OCI-LY1 (cell line): ENCODE data around the gene GNG11.
A peak's percentile ranks its signal among the peaks of the same experiment; 100 is the strongest.

Source experiments
- H2AFZ ChIP-seq: fragments of 200-600 bp; sonication (generic), shearing (Covaris generic); 2 replicates; pipeline ENCODE4 v1.6.0; 2014; ENCODE audit warnings: antibody characterized with exemption, mild to moderate bottlenecking, low read length
- H3F3A ChIP-seq: fragments of 200-600 bp; sonication (generic), shearing (Covaris generic); 2 replicates; pipeline ENCODE4 v1.6.0; 2014; ENCODE audit warnings: mild to moderate bottlenecking, antibody characterized with exemption, low read length, moderate library complexity; ENCODE audit not compliant: insufficient read depth
- H3K27ac ChIP-seq: fragments of 200-600 bp; sonication (generic); 2 replicates; pipeline ENCODE4 v1.5.1; 2014; ENCODE audit warnings: low read length, mixed run types, mild to moderate bottlenecking, low read depth; ENCODE audit not compliant: poor library complexity, severe bottlenecking
- H3K27me3 ChIP-seq: fragments of 200-600 bp; sonication (generic); 2 replicates; pipeline ENCODE4 v1.6.0; 2014; ENCODE audit warnings: antibody characterized with exemption, mild to moderate bottlenecking, low read length, moderate library complexity; ENCODE audit not compliant: insufficient read depth
- H3K36me3 ChIP-seq: fragments of 200-600 bp; sonication (generic); 2 replicates; pipeline ENCODE4 v1.6.1; 2014; ENCODE audit warnings: mild to moderate bottlenecking, antibody characterized with exemption, low read length, moderate library complexity, mixed read lengths; ENCODE audit not compliant: insufficient read depth
- H3K4me1 ChIP-seq: fragments of 200-600 bp; sonication (generic); 2 replicates; pipeline ENCODE4 v1.5.1; 2014; ENCODE audit warnings: mild to moderate bottlenecking, low read length, moderate library complexity; ENCODE audit not compliant: insufficient read depth, severe bottlenecking
- H3K4me2 ChIP-seq: fragments of 200-600 bp; sonication (generic), shearing (Covaris generic); 2 replicates; pipeline ENCODE4 v1.6.1; 2014; ENCODE audit warnings: low read length
- H3K4me3 ChIP-seq: fragments of 200-600 bp; sonication (generic); 2 replicates; pipeline ENCODE4 v1.5.1; 2014; ENCODE audit warnings: low read length, low read depth, mild to moderate bottlenecking, mixed read lengths; ENCODE audit not compliant: poor library complexity, severe bottlenecking
- H3K79me2 ChIP-seq: fragments of 200-600 bp; shearing (Covaris generic); 2 replicates; pipeline ENCODE4 v1.6.1; 2016; ENCODE audit warnings: mixed run types, low read length, mixed read lengths; ENCODE audit not compliant: insufficient read depth
- H3K9ac ChIP-seq: fragments of 200-600 bp; sonication (generic), shearing (Covaris generic); 2 replicates; pipeline ENCODE4 v1.6.1; 2014; ENCODE audit warnings: mild to moderate bottlenecking, low read length, mixed read lengths
- H3K9me2 ChIP-seq: fragments of 200-600 bp; sonication (generic), shearing (Covaris generic); 2 replicates; pipeline ENCODE4 v1.6.1; 2014; ENCODE audit warnings: low read depth, mild to moderate bottlenecking, low read length, mixed read lengths
- H3K9me3 ChIP-seq: fragments of 200-600 bp; shearing (Covaris generic); 2 replicates; pipeline ENCODE4 v1.6.1; 2014; ENCODE audit warnings: low read length, mixed read lengths
- H4K20me1 ChIP-seq: fragments of 200-600 bp; sonication (generic), shearing (Covaris generic); 2 replicates; pipeline ENCODE4 v1.6.0; 2016; ENCODE audit warnings: mild to moderate bottlenecking, low read length; ENCODE audit not compliant: insufficient read depth
- CTCF ChIP-seq: fragments of 200-600 bp; sonication (generic), shearing (Covaris generic); IDR thresholded peaks from 2 replicates; pipeline ENCODE4 v1.5.1; 2017; ENCODE audit warnings: mild to moderate bottlenecking, antibody characterized with exemption, low read length, moderate library complexity, mixed read lengths
- EZH2 ChIP-seq: fragments of 200-600 bp; sonication (generic), shearing (Covaris generic); IDR thresholded peaks from 2 replicates; pipeline ENCODE4 v1.8.0; 2017; ENCODE audit warnings: borderline replicate concordance, mixed run types, mild to moderate bottlenecking, antibody characterized with exemption, low read length, moderate library complexity, mixed read lengths

The GNG11 gene

DNA sequence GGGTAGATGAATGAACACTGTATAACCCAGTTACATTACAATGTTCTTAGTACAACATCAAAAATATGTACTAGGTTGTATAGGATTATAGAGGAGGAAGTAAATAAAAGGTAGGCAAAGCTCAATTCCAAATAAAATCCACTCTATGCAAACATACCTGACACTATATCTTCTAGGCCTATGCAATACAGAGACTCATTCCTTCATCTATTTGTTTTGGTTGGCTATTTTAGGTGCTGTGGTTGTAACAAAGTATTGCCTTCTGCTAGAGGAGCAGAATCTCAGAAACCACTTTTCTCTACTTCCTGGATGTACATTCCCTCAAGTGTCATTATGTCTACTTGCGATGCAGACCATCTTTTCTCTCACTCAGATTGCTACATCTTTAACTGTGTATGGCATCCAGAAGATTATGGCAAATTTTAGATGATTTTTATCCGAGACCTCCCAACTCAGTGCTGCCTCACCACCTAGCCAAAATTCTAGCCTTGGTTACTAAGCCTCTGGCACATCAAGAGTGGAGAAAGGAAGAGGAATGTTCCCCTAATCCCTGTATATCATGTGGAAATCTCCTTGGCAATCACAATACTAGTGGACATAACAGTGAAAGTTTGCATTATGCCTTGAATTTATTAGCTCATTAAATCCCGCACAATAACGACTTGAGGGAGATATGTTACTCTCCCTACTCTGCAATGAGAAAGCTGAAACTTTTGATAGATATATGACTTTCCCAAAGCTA lies 25.5 kb upstream of the GNG11 start:
- H3F3A ChIP-seq = no peaks in the 10 kb centered on the region
- H2AFZ ChIP-seq = no peak overlapping the region
- H3K4me3 ChIP-seq = no peak overlapping the region
- H3K9me3 ChIP-seq = no peaks in the 10 kb centered on the region
- no peaks in the 10 kb centered on the region for H3K27me3 ChIP-seq
- H3K27ac ChIP-seq = no peak overlapping the region
- H3K9me2 ChIP-seq = no peaks in the 10 kb centered on the region
- no peaks in the 10 kb centered on the region for H4K20me1 ChIP-seq
- H3K4me1 ChIP-seq = peaks cover 6% of the 10 kb centered on the region
- no peaks in the 10 kb centered on the region for H3K36me3 ChIP-seq
- H3K4me2 ChIP-seq = no peak overlapping the region
- TF ChIP-seq CTCF = no peak
- TF ChIP-seq EZH2 = no peak
- no peaks in the 10 kb centered on the region for H3K79me2 ChIP-seq
- H3K9ac ChIP-seq = no peak overlapping the region

- TF ChIP-seq CTCF (no peak), EZH2 (no peak)
- Histone ChIP-seq H3K9me3 (no peaks in the 10 kb centered on the region), H3K9me2 (no peaks in the 10 kb centered on the region), H3K9ac (no peak overlapping the region), H3K27me3 (no peaks in the 10 kb centered on the region), H3K36me3 (no peaks in the 10 kb centered on the region), H3F3A (no peaks in the 10 kb centered on the region), H3K4me3 (no peak overlapping the region), H3K4me1 (no peaks in the 10 kb centered on the region), H2AFZ (no peak overlapping the region), H3K27ac (no peak overlapping the region), H4K20me1 (no peaks in the 10 kb centered on the region), H3K4me2 (no peak overlapping the region), H3K79me2 (no peaks in the 10 kb centered on the region)
Measured at GRCh38 chr7:93897680-93898079, 23.9 kb upstream of the GNG11 start.

- Histone ChIP-seq H3K4me1 (no peaks in the 10 kb centered on the region), H3K4me2 (no peak overlapping the region), H3K4me3 (no peak overlapping the region), H3F3A (no peaks in the 10 kb centered on the region), H4K20me1 (no peaks in the 10 kb centered on the region), H3K9me2 (no peaks in the 10 kb centered on the region), H3K27ac (no peak overlapping the region), H2AFZ (no peak overlapping the region), H3K79me2 (no peaks in the 10 kb centered on the region), H3K36me3 (no peaks in the 10 kb centered on the region), H3K9ac (no peak overlapping the region), H3K27me3 (no peaks in the 10 kb centered on the region), H3K9me3 (no peaks in the 10 kb centered on the region)
- TF ChIP-seq EZH2 = no peak
- peak; percentile 100 for TF ChIP-seq CTCF
Measured at GRCh38 chr7:93902777-93903423, 18.6 kb upstream of the GNG11 start.
